Rectal smooth muscle tissue (tissue), 1 donor: Measurements from ENCODE around the gene EPB41L4A.
"Not testable (repeated sequence)": the region's sequence is repeated elsewhere in the genome, so short reads cannot be mapped to it uniquely, and the experiment has no call there.

Experiments
- H3K27ac ChIP-seq: one replicate; pipeline ENCODE4 v1.7.0; 2013; ENCODE audit warnings: low read depth, low read length, inconsistent platforms
- H3K27me3 ChIP-seq: one replicate; pipeline ENCODE4 v1.7.0; 2013; ENCODE audit warnings: low read length; ENCODE audit not compliant: control insufficient read depth, insufficient read depth
- H3K36me3 ChIP-seq: one replicate; pipeline ENCODE4 v1.7.0; 2013; ENCODE audit warnings: low read length; ENCODE audit not compliant: control insufficient read depth, insufficient read depth
- H3K4me1 ChIP-seq: one replicate; pipeline ENCODE4 v1.7.0; 2013; ENCODE audit warnings: low read length; ENCODE audit not compliant: control insufficient read depth, insufficient read depth
- H3K4me3 ChIP-seq: one replicate; pipeline ENCODE4 v1.7.0; 2013; ENCODE audit warnings: low read length
- H3K9ac ChIP-seq: one replicate; pipeline ENCODE4 v1.7.0; 2013; ENCODE audit warnings: low read length

The EPB41L4A gene

DNA sequence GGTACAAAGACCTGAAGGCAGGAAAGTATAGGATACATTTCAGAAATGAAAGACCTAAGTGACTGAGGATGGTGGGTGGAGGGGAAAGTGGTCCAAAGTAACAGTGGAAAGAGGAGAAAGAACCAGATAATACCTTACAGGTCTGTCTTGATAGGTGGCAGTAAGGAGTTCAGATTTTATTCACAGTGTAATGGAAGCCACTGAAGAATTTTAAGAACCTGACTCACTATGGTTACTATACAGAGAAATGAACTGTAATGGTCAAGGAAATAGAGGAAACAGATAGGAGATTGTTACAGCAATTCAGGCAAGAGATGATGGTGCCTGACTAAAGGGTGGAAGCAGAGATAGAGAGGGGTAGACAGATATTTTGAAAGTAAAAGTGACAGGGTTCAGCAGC, 46.5 kb downstream of the EPB41L4A start:
- no peaks in the 10 kb centered on the region for H3K4me1 ChIP-seq
- H3K4me3 ChIP-seq: no peak overlapping the region
- H3K27me3 ChIP-seq: no peaks in the 10 kb centered on the region
- no peaks in the 10 kb centered on the region for H3K36me3 ChIP-seq
- no peak overlapping the region for H3K9ac ChIP-seq
- H3K27ac ChIP-seq: no peak overlapping the region

DNA sequence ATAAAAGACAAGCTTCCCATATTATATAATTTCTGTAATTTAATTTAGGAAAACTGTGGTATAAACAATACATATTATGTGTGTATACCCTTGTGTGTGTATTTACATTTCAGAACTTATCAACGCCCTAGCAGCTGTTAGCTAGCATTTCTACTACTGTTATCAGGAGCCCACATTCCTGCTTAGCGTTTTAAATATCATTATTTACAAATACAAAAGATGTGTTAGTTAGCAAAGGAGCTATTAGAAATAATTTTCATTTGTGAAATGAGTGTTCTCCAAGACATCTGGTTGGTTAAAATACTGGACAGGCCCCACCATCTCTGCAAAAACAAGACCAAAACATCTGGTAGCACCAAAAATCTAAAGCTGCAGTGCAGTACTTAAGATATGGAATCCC, 48.0 kb downstream of the EPB41L4A start:
- no peak overlapping the region for H3K27ac ChIP-seq
- no peaks in the 10 kb centered on the region for H3K4me1 ChIP-seq
- no peak overlapping the region for H3K9ac ChIP-seq
- no peaks in the 10 kb centered on the region for H3K36me3 ChIP-seq
- no peaks in the 10 kb centered on the region for H3K27me3 ChIP-seq
- H3K4me3 ChIP-seq: no peak overlapping the region

DNA sequence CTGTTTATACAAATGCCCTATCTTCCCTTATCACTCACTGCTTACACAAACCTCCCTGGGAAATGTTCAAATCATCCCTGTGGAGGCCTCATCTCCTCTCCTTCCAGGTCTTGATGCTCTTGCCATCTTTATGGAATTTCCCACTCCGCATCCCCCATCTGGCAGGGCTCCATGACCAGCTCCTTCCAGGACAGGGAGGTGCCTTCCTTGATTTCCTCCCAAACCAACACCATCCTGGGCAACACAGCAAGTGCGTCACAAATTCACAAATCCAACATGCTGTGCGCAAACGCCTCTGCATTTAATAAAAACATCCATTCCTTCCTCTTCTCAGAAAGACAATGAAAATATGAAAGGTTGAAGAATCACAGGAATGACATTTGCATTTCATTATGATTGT, 51.7 kb downstream of the EPB41L4A start:
- no peak overlapping the region for H3K27ac ChIP-seq
- H3K9ac ChIP-seq: no peak overlapping the region
- H3K36me3 ChIP-seq: no peaks in the 10 kb centered on the region
- H3K27me3 ChIP-seq: no peaks in the 10 kb centered on the region
- no peak overlapping the region for H3K4me3 ChIP-seq
- no peaks in the 10 kb centered on the region for H3K4me1 ChIP-seq

GRCh38 chr5:112366987-112367386, 52.1 kb downstream of the EPB41L4A start:
- H3K9ac ChIP-seq: no peak overlapping the region
- no peaks in the 10 kb centered on the region for H3K4me1 ChIP-seq
- no peaks in the 10 kb centered on the region for H3K36me3 ChIP-seq
- no peak overlapping the region for H3K27ac ChIP-seq
- no peak overlapping the region for H3K4me3 ChIP-seq
- no peaks in the 10 kb centered on the region for H3K27me3 ChIP-seq

GRCh38 chr5:112360740-112361139, 58.3 kb downstream of the EPB41L4A start:
- H3K36me3 ChIP-seq, H3K27ac ChIP-seq, H3K9ac ChIP-seq, H3K27me3 ChIP-seq, H3K4me1 ChIP-seq, H3K4me3 ChIP-seq: not testable (repeated sequence)

- Histone ChIP-seq H3K9ac (no peak overlapping the region), H3K4me1 (no peaks in the 10 kb centered on the region), H3K36me3 (no peaks in the 10 kb centered on the region), H3K27me3 (no peaks in the 10 kb centered on the region), H3K4me3 (no peak overlapping the region), H3K27ac (no peak overlapping the region)
These were observed 62.7 kb downstream of the EPB41L4A start for GRCh38 chr5:112356178-112356956.

DNA sequence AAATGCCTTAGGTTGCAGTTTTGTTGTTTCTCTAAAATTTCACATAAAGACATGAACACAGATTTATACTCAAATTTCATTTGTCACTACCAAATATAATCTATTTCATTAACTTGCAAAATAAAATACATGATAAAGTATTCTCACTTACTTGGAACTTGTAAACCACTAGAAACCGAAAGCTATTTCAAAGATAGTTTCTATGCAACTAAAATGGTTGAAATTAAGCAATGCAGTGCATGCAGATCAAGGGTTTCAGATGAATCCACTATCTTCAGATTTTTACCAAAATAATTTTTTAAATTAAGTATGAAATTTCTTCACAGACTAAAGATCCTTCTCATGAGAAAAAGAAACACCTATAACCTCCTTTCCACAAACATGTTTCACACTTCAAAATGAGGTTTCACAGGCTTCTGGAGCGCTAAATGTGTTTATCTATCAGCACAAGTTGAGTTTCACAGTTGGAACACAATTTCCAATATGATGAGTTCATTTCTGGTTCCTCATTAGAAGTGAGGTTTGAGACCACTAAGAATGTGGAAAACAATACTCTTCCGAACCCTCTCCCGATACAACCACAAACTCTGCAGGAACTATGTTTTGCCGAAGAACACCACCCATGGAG, 63.9 kb downstream of the EPB41L4A start:
- no peaks in the 10 kb centered on the region for H3K27me3 ChIP-seq
- H3K9ac ChIP-seq: no peak overlapping the region
- no peak overlapping the region for H3K4me3 ChIP-seq
- no peaks in the 10 kb centered on the region for H3K36me3 ChIP-seq
- H3K27ac ChIP-seq: no peak overlapping the region
- no peaks in the 10 kb centered on the region for H3K4me1 ChIP-seq

GRCh38 chr5:112353678-112354077, 65.4 kb downstream of the EPB41L4A start:
- Histone ChIP-seq H3K4me3 (no peak overlapping the region), H3K36me3 (no peaks in the 10 kb centered on the region), H3K27me3 (no peaks in the 10 kb centered on the region), H3K9ac (no peak overlapping the region), H3K4me1 (no peaks in the 10 kb centered on the region), H3K27ac (no peak overlapping the region)

DNA sequence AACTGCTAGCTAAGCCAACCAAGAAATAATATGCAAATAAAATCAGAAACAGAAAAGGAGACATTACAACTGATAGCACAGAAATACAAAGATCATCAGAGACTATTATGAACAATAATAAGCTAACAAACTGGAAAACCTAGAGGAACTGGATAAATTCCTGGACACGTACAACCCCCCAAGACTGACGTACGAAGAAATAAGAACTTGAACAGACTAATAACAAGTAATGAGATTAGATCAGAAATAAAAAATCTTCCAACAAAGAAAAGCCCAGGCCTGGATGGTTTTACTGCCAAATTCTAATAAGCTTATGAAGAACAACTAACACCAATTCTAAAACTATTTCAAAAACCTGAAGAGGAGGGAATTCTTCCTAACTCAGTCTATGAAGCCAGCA, 67.9 kb downstream of the EPB41L4A start:
- H3K9ac ChIP-seq: no peak overlapping the region
- no peaks in the 10 kb centered on the region for H3K27me3 ChIP-seq
- H3K27ac ChIP-seq: no peak overlapping the region
- no peaks in the 10 kb centered on the region for H3K4me1 ChIP-seq
- H3K4me3 ChIP-seq: no peak overlapping the region
- H3K36me3 ChIP-seq: no peaks in the 10 kb centered on the region

GRCh38 chr5:112350626-112351025, 68.5 kb downstream of the EPB41L4A start:
- H3K36me3 ChIP-seq: no peaks in the 10 kb centered on the region
- H3K27ac ChIP-seq: no peak overlapping the region
- H3K9ac ChIP-seq: no peak overlapping the region
- H3K27me3 ChIP-seq: no peaks in the 10 kb centered on the region
- H3K4me3 ChIP-seq: no peak overlapping the region
- no peaks in the 10 kb centered on the region for H3K4me1 ChIP-seq

- H3K4me3 ChIP-seq: no peak overlapping the region
- no peaks in the 10 kb centered on the region for H3K27me3 ChIP-seq
- no peaks in the 10 kb centered on the region for H3K4me1 ChIP-seq
- no peak overlapping the region for H3K27ac ChIP-seq
- no peak overlapping the region for H3K9ac ChIP-seq
- no peaks in the 10 kb centered on the region for H3K36me3 ChIP-seq
These were observed 69.7 kb downstream of the EPB41L4A start for GRCh38 chr5:112349371-112349770.

- H3K36me3 ChIP-seq: no peaks in the 10 kb centered on the region
- H3K4me3 ChIP-seq: no peak overlapping the region
- no peaks in the 10 kb centered on the region for H3K4me1 ChIP-seq
- H3K27ac ChIP-seq: no peak overlapping the region
- H3K9ac ChIP-seq: no peak overlapping the region
- H3K27me3 ChIP-seq: no peaks in the 10 kb centered on the region
These were observed 70.2 kb downstream of the EPB41L4A start for GRCh38 chr5:112348915-112349314.

- no peaks in the 10 kb centered on the region for H3K27me3 ChIP-seq
- H3K4me3 ChIP-seq: no peak overlapping the region
- H3K4me1 ChIP-seq: no peaks in the 10 kb centered on the region
- H3K9ac ChIP-seq: no peak overlapping the region
- no peak overlapping the region for H3K27ac ChIP-seq
- H3K36me3 ChIP-seq: no peaks in the 10 kb centered on the region
These were observed 70.7 kb downstream of the EPB41L4A start for GRCh38 chr5:112348387-112348786.
